ENCODE measurements around the gene NYAP2.

DNA sequence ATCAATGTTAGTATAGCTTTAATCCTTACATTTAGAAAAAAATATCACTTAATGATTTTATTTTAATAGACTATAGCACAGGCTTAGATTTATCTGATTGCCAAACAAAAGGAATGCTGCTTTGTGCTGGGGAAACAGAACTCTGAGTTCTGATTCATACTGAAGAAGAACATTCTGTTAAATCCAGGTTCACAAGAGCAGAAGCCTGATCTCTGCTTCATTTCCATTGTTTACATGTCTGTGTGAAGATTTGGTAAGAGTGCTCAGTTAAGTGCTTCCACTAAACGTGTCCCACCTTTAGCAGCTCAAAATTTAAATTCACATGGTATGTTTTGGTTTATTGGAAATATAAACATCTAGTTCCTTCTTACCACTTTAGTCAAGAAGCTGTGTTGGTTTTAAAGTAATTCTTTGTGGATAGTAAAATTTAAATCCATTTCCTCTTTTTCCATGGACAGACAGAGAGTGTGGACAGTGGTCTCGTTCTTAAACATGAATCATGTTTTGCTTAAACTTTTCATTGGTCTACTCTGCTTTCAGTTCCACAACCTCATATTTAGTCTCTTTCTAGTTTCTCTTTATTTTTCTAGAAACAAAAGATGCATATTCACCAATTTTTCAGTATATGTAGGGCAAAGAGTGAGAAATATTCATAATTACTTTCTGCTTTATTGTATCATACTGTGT is 59.1 kb downstream of the NYAP2 start:
- TF ChIP-seq CTCF (IDR thresholded peaks at IDR 0.05) = no peak
- no peak for TF ChIP-seq POLR2A (IDR thresholded peaks at IDR 0.05)
